T follicular helper cell (primary cell): Measurements from ENCODE around the gene CCDC85C.

Experiments used
- DNase-seq: peaks from one replicate; pipeline ENCODE4 v3.0.0-alpha.2; 2020; ENCODE audit warnings: low read depth

Gene CCDC85C

DNA sequence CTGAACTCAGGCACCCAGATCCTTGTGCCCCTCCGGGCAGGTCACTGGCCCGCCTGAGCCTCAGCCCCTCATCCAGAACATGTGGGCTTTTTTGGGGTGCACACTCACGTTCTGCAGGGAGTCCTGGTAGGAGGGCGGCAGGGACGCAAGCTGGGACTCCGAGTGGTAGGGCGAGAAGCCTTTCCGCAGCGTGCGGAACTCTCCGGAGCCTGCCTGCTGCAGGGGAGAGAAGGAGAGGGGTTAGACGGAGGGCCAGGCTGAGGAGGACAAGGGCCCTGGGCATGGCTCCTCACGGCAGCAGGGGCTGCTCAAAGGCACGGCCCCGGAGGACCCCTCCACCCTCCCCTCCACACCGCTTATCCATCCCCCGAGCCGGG, 82.0 kb downstream of the CCDC85C start:
- no peak for DNase-seq

GRCh38 chr14:99521176-99522024, 82.6 kb downstream of the CCDC85C start:
- no peak for DNase-seq

- no peak for DNase-seq
These were observed 83.4 kb downstream of the CCDC85C start for GRCh38 chr14:99520571-99521081.

- DNase-seq: no peak
These were observed 84.0 kb downstream of the CCDC85C start for GRCh38 chr14:99519931-99520421.

DNA sequence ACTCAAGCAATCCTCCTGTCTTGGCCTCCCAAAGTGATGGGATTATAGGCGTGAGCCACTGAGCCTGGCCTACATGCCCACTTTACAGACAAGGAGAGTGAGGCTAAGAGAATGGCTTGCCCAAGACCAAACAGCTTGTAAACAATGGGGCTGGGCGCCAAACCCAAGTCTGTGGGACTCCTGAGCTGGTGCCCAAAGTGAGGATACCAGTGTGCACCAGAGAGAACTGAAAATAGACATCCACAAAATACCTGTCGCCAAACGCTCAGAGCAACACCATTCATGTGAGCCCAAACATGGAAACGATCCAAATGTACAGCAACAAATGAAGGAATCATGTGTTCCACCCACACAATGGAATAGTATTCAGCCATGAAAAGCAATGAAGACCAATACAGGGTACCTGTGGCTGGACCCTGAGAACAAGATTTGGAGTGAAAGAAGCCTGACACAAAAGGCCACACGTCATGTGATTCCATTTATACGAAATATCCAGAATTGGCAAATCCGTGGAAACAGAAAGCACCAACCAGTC, 84.6 kb downstream of the CCDC85C start:
- no peak for DNase-seq

DNA sequence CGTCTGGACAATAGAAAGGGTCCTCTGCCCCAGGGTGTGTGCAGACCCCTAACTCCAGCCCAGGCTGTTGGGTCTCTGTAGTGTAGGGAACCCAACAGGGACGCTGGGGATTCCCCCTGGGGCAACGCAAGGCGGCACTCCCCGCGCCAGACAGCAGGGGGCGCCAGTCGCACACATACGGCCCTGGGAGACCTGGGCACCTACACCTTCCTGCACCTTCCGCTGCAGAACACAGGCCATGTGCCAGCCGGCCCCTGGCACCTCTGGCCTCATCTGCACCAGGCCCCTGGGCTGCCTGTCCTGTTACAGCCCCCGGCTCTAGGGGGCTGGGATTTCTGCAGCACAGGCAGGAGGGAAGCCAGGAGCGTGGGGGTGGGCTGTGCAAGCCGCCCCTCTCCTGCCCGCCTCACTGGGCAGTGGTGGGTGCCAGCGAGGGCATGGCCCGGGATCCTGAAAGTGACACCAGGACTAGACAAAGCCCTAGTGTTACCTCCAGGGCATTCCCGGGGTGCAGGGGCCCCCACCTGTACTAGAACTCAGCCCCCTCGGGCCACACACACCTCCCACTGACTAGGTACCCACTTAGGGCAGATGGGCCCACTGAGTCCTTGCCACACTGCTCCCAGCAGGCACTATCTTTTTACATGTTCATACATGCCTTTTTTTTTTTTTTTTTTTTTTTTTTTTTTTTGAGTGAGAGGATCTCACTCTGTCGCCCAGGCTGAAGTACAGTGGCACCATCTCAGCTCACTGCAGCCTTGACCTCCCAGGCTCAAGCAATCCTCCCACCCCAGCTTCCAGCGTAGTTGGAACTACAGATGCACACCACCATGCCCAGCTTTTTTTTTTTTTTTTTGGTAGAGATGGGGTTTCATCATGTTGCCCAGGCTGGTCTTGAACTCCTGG, 85.3 kb downstream of the CCDC85C start:
- peak; percentile 73 for DNase-seq

- DNase-seq: no peak
These were observed 86.2 kb downstream of the CCDC85C start for GRCh38 chr14:99517643-99518381.

DNA sequence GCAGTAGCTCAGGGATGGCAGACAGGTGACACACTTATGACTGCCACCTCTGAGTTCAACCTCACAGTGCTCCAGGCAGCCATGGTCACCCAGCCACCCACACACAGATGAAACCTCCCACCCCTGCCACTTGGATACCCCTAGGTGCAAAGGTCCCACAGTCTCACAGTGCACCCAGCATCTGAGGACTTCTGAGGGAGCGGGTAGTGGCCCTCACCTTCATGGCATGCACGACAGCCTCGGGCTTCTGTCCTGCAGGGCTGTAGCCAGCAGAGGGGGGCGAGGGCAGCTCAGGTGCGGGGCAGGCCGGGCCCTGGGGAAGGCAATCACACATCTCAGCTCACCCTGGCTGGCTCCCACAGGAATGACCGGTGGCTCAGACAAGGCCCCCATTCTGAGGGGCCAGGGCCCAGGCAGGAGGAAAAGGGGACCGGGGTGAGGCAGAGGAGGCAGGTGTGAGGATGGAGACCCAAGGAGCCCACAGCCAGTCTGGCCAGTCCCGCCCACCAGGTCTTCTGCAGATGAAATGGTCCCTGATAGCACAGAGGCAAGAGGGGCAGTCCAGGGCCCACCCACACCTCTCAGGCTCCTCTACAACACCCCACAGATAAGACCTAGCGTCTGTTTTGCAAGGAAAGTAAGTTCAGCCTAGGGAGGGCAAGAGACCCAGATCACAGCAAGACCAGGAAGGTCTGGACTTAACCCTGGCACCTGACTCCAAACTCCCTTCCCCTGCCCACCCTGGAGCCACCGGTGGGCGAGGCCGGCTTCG, 87.0 kb downstream of the CCDC85C start:
- no peak for DNase-seq

DNA sequence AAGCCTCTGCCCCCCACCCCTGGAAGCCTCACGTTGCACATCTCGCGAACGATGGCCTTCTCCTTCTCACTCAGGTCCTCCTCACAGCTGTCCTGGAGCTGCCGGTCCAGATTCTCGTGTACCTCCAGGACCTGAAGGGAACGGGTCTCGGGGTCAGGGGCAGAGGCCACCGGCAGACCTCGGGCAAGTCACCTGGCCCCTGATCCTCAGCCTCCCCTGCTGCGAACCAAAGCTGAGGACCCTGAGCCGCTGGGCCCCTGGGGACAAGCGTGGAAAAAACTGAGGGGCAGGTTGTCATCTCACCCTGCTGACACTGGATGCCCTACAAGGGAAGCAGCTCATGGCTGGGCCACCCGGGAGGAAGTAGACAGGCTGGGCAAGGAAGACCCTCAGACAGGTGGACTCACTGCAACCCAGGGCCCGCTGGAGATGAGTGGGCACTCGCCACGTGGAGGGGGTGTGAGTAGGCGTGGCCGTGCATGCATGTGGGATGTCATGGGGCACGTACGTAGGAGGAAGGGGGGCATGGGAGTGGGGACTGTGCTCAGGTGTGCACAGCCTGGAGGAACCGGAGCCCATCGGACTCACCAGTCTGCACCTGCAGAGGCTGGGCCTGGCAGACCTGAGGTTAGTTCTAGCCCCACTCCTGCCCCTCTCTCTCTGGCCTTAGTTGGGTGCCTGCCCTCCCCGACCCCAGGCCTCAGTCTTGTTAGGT, 87.7 kb downstream of the CCDC85C start:
- DNase-seq: no peak

GRCh38 chr14:99515301-99516155, 88.5 kb downstream of the CCDC85C start:
- no peak for DNase-seq

DNA sequence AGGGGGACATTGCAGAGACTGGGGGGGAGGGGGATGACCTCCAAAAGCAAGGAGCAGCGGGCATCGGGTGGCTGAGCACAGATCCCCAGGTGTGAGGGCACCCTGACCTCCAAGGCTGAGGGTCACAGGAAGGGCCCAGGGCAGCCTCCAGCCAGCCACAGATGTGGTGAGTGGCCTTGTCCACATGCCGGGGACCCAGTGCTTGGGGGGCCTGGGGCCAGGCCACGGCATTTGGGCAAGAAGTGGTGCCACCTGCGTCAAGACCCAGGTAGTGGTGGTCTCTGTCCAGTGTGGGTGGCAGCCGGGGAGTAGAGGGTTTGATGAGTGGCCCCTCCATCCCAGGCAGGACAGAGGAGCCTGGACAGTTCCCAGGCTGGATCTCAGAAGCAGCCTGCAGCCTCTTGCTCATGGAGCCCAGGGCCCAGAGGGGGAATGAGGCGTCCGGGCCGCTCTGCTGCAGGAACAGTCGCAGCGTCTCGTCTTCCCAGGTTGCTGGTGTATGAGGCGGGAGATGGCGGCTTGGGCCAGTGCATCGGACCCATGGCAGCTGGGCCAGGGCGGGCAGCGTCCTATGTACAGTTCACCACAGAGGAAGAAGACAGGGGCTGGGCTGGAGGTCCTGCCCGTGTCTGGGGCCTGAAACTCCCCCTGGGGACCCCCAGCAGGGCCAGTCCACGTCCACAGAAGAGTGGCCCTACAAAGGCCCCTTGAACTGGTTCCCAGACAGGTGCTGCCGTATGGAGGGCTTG, 89.3 kb downstream of the CCDC85C start:
- DNase-seq: no peak

- DNase-seq: no peak
These were observed 90.0 kb downstream of the CCDC85C start for GRCh38 chr14:99513946-99514551.

- no peak for DNase-seq
These were observed 90.8 kb downstream of the CCDC85C start for GRCh38 chr14:99513183-99513694.

GRCh38 chr14:99512571-99513182, 91.3 kb downstream of the CCDC85C start:
- DNase-seq: no peak

- DNase-seq: no peak
These were observed 91.9 kb downstream of the CCDC85C start for GRCh38 chr14:99512110-99512449.

DNA sequence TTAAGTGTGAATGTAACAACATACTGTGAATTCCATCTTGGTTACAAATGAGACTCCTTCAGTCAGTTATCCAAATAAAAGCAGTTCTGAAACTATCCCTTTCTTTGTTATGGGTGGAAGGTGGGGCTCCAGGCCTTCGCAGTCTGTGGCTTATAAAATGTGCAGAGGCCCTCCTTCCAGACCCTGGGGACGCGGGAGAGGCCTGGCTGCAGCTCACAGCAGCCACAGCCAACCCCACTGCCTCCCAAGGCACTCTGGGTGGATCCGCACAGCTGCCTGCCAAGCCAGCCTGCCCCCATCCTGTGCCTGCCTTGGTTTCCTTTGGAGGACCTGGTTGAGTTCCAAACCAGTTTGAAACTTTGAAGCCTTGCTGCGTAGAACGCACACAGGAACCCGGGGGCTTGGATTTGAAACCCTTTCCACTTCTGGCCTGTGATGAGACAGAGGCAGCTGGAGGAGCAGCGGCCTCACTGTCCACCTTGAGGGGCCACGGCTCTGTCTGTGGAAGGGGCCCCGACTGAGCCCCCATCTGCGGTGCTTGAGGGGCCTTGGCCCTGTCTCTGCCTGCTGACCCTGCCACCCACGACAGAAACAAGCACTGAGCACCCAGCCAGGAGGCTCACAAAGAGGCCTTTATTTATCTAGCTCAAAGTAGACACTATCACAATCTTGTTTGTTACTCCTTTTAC, 92.4 kb downstream of the CCDC85C start:
- no peak for DNase-seq
